ENCODE data around the gene TUBGCP5. TPM values are rescaled to one million over a fixed set of nuclear protein-coding genes. Genes with fewer than 3 reads are reported as not detected.

The TUBGCP5 gene
- polyA plus RNA-seq, 1 experiment, result 10.9 TPM

DNA sequence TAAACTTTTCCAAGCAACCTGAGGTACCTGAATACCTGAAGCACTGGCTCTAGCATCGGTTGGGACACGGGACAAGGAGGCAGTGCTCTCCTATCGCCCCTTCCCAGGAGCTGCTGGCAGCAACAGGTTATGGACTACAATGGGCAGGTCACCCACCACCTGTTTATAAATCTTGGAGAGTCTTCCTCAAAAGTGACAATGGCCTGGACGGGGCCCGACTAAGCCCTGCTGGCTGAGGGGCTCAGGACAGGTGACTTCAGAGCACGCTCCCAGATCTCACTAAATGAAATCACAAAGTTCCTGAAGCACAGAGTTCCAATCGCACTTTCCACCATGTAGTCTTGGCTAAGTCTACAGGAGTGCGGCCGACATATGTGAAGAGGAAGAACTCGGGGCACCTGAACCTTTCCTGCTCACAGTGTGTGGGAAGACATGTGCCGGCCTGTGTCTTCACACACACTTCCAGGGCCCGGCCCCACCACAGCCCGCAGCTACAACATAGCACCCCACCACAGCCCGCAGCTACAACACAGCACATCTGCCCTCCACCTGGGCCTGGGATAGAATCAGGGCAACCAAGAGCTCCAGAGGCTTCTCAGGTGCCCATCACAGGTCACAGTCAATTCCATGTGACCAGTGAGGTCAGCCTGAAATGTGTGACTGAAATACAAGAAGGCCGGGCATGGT is 72.1 kb downstream of the TUBGCP5 start:
- TF ChIP-seq, protein P1, sequence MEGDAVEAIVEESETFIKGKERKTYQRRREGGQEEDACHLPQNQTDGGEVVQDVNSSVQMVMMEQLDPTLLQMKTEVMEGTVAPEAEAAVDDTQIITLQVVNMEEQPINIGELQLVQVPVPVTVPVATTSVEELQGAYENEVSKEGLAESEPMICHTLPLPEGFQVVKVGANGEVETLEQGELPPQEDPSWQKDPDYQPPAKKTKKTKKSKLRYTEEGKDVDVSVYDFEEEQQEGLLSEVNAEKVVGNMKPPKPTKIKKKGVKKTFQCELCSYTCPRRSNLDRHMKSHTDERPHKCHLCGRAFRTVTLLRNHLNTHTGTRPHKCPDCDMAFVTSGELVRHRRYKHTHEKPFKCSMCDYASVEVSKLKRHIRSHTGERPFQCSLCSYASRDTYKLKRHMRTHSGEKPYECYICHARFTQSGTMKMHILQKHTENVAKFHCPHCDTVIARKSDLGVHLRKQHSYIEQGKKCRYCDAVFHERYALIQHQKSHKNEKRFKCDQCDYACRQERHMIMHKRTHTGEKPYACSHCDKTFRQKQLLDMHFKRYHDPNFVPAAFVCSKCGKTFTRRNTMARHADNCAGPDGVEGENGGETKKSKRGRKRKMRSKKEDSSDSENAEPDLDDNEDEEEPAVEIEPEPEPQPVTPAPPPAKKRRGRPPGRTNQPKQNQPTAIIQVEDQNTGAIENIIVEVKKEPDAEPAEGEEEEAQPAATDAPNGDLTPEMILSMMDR (IDR thresholded peaks at IDR 0.05; ENCODE audit: insufficient read depth, low read depth, low read length), result no peak
- no peak for DNase-seq (ENCODE audit: low read depth)
- ChIA-PET POLR2A (no interaction called here), CTCF (no interaction called here)
- Histone ChIP-seq H3K27me3 (ENCODE audit: control insufficient read depth, insufficient read depth, low read length) (no peaks in the 10 kb centered on the region), H3K4me3 (ENCODE audit: low read depth, low read length) (no peak overlapping the region), H3K36me3 (ENCODE audit: control insufficient read depth, insufficient read depth, low read length) (no peaks in the 10 kb centered on the region)

GRCh38 chr15:22966321-22967083 is 72.9 kb downstream of the TUBGCP5 start:
- ChIA-PET POLR2A (no interaction called here), CTCF (no interaction called here)
- no peak for DNase-seq (ENCODE audit: low read depth)
- no peak overlapping the region for H3K4me3 ChIP-seq (ENCODE audit: low read depth, low read length)
- no peaks in the 10 kb centered on the region for H3K36me3 ChIP-seq (ENCODE audit: control insufficient read depth, insufficient read depth, low read length)
- no peaks in the 10 kb centered on the region for H3K27me3 ChIP-seq (ENCODE audit: control insufficient read depth, insufficient read depth, low read length)
- TF ChIP-seq, protein P1 (IDR thresholded peaks at IDR 0.05; ENCODE audit: insufficient read depth, low read depth, low read length), result no peak

DNA sequence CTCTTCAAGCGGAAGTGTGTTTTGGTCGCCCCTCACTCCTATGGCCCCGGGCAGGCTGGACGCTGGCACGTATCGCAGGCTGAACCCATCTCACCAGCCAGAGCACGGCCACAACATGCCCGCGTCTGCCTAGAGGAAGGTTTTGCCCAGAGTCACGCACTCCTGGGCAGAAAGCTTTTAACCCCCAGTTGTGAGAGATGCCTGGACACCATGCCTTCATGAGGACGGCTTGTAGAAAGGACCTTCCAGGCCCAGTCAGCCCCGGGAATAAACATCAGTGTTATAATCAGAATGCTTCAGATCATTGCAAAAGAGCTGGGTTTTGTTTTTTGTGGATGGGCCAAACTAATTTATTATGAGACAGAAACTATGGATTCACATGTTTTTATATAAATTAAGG is 75.7 kb downstream of the TUBGCP5 start:
- ChIA-PET CTCF (interaction anchor here (0.9 to 1.3 kb wide), 2 partner anchors 10 to 13 kb away, joined by 3 read pairs; no protein-coding TSS in a partner anchor), POLR2A (interaction anchor here (0.6 kb wide), 1 partner anchor 11 kb away, joined by 9 read pairs; no protein-coding TSS in a partner anchor)
- no peak for DNase-seq (ENCODE audit: low read depth)
- TF ChIP-seq, protein P1 (IDR thresholded peaks at IDR 0.05; ENCODE audit: insufficient read depth, low read depth, low read length), result no peak
- H3K36me3 ChIP-seq (ENCODE audit: control insufficient read depth, insufficient read depth, low read length), result no peaks in the 10 kb centered on the region; the same call in 1 of the 2 replicates
- no peaks in the 10 kb centered on the region for H3K27me3 ChIP-seq (ENCODE audit: control insufficient read depth, insufficient read depth, low read length)
- no peak overlapping the region for H3K4me3 ChIP-seq (ENCODE audit: low read depth, low read length)

- H3K4me3 ChIP-seq (ENCODE audit: low read depth, low read length), result no peak overlapping the region
- TF ChIP-seq, protein P1 (IDR thresholded peaks at IDR 0.05; ENCODE audit: insufficient read depth, low read depth, low read length), result no peak
- H3K36me3 ChIP-seq (ENCODE audit: control insufficient read depth, insufficient read depth, low read length), result no peaks in the 10 kb centered on the region; the same call in 1 of the 2 replicates
- CTCF ChIA-PET, result interaction anchor here (0.6 to 1.3 kb wide), 2 partner anchors 9 to 56 kb away, joined by 3 to 4 read pairs; no protein-coding TSS in a partner anchor
- POLR2A ChIA-PET, result no interaction called here
- no peaks in the 10 kb centered on the region for H3K27me3 ChIP-seq (ENCODE audit: control insufficient read depth, insufficient read depth, low read length)
- no peak for DNase-seq (ENCODE audit: low read depth)
These were observed 76.8 kb downstream of the TUBGCP5 start for GRCh38 chr15:22962611-22963010.

- H3K27me3 ChIP-seq (ENCODE audit: control insufficient read depth, insufficient read depth, low read length), result no peaks in the 10 kb centered on the region
- POLR2A ChIA-PET, result interaction anchor here (0.6 kb wide), 2 partner anchors 15 to 40 kb away, joined by 3 to 4 read pairs; no protein-coding TSS in a partner anchor
- DNase-seq (ENCODE audit: low read depth), result no peak
- no peaks in the 10 kb centered on the region; the same call in 1 of the 2 replicates for H3K36me3 ChIP-seq (ENCODE audit: control insufficient read depth, insufficient read depth, low read length)
- CTCF ChIA-PET, result interaction anchor here (0.6 to 0.9 kb wide), 2 partner anchors 12 to 57 kb away, joined by 4 read pairs; no protein-coding TSS in a partner anchor
- H3K4me3 ChIP-seq (ENCODE audit: low read depth, low read length), result no peak overlapping the region
- TF ChIP-seq, protein P1 (IDR thresholded peaks at IDR 0.05; ENCODE audit: insufficient read depth, low read depth, low read length), result no peak
These were observed 77.6 kb downstream of the TUBGCP5 start for GRCh38 chr15:22961762-22962161.

All from BJ (cell line).